Measurements from ENCODE around the gene MESP2.

GRCh38 chr15:89810837-89811236 is 34.7 kb downstream of the MESP2 start:
- TF ChIP-seq CTCF (IDR thresholded peaks at IDR 0.05; ENCODE audit: insufficient read depth, low read length) (no peak), REST (IDR thresholded peaks at IDR 0.05; ENCODE audit: insufficient replicate concordance, low read depth) (no peak), POLR2AphosphoS5 (IDR thresholded peaks at IDR 0.05; ENCODE audit: low read depth) (no peak)
